ENCODE measurements around the gene XRCC3.

DNA sequence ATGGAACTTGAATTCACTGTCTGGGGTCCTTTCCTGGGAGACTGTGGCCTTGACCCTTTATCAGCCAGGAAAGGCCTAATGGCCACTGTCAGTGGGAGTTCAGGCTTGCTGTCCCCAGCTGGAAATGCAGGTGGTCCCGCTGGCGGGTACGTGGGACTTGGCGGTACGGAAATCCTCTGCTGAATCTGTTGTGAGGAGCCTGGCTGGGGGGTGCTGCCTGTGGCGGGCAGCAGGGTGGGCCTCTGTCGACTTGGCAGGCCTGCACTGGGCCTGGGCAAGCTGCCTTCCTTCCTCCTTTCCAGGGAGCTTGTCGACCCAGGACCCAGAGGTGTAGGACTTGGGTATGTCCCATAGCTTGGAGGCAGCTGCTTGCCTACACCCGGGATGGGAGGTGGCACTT lies 26.6 kb upstream of the XRCC3 start:
- TF ChIP-seq, protein P1, sequence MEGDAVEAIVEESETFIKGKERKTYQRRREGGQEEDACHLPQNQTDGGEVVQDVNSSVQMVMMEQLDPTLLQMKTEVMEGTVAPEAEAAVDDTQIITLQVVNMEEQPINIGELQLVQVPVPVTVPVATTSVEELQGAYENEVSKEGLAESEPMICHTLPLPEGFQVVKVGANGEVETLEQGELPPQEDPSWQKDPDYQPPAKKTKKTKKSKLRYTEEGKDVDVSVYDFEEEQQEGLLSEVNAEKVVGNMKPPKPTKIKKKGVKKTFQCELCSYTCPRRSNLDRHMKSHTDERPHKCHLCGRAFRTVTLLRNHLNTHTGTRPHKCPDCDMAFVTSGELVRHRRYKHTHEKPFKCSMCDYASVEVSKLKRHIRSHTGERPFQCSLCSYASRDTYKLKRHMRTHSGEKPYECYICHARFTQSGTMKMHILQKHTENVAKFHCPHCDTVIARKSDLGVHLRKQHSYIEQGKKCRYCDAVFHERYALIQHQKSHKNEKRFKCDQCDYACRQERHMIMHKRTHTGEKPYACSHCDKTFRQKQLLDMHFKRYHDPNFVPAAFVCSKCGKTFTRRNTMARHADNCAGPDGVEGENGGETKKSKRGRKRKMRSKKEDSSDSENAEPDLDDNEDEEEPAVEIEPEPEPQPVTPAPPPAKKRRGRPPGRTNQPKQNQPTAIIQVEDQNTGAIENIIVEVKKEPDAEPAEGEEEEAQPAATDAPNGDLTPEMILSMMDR (conservative IDR thresholded peaks at IDR 0.05; ENCODE audit: low read depth in 2 of 2), result no peak
- TF ChIP-seq EZH2 (IDR thresholded peaks at IDR 0.05; ENCODE audit: low read depth, unreplicated experiment) (no peak), EZH2phosphoT487 (IDR thresholded peaks at IDR 0.05; ENCODE audit: unreplicated experiment) (no peak), POLR2AphosphoS5 (IDR thresholded peaks at IDR 0.05; ENCODE audit: low read depth) (no peak), NANOG (IDR thresholded peaks at IDR 0.05; ENCODE audit: borderline replicate concordance) (no peak), CREB1 (CRISPR knock-in tag; IDR thresholded peaks at IDR 0.05; ENCODE audit: low read depth) (no peak)
- TF ChIP-seq, protein P2, sequence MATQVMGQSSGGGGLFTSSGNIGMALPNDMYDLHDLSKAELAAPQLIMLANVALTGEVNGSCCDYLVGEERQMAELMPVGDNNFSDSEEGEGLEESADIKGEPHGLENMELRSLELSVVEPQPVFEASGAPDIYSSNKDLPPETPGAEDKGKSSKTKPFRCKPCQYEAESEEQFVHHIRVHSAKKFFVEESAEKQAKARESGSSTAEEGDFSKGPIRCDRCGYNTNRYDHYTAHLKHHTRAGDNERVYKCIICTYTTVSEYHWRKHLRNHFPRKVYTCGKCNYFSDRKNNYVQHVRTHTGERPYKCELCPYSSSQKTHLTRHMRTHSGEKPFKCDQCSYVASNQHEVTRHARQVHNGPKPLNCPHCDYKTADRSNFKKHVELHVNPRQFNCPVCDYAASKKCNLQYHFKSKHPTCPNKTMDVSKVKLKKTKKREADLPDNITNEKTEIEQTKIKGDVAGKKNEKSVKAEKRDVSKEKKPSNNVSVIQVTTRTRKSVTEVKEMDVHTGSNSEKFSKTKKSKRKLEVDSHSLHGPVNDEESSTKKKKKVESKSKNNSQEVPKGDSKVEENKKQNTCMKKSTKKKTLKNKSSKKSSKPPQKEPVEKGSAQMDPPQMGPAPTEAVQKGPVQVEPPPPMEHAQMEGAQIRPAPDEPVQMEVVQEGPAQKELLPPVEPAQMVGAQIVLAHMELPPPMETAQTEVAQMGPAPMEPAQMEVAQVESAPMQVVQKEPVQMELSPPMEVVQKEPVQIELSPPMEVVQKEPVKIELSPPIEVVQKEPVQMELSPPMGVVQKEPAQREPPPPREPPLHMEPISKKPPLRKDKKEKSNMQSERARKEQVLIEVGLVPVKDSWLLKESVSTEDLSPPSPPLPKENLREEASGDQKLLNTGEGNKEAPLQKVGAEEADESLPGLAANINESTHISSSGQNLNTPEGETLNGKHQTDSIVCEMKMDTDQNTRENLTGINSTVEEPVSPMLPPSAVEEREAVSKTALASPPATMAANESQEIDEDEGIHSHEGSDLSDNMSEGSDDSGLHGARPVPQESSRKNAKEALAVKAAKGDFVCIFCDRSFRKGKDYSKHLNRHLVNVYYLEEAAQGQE (IDR thresholded peaks at IDR 0.05; ENCODE audit: unreplicated experiment), result no peak

Data from GM23338 (cell line).